ENCODE data around the gene BAHCC1. TPM values are rescaled to one million over a fixed set of nuclear protein-coding genes. Genes with fewer than 3 reads are reported as not detected.

The BAHCC1 gene
- total and polyA plus RNA-seq, 2 donors from 2014 or later: 2.6 to 20.5 TPM

DNA sequence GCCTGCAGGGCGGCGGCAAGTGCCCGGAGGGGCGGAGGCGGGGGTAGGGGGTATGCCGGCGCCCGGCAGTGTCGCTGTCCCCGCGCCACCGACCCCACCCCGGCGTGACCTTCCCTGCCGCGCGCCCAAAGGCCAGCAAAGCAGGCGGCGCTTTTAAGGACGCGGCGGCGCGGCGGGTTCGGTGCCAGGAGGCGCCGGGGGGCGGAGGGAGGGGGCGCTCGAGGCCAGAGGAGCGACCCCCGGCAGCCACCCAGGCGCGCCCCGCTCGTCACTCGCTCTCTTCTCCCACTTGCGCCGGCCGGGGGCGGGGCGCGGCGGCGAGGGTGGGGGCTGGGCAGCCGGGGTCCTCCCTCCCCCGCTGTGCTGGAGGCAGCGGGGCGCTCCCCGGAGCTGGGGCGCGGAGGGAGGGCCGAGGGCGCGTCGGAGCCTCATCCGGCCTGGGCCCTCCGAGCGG is 8.6 kb upstream of the BAHCC1 start:
- FAIRE-seq: no peak
- H3K9ac ChIP-seq (ENCODE audit: low read length in 3 of 3): peak overlapping the region in 1 of 3 donors; percentile 86
- H3K9me3 ChIP-seq (ENCODE audit: control insufficient read depth in 2 of 3, insufficient read depth in 1 of 3, low read length in 3 of 3): no peaks in the 10 kb centered on the region
- TF ChIP-seq, protein P1, sequence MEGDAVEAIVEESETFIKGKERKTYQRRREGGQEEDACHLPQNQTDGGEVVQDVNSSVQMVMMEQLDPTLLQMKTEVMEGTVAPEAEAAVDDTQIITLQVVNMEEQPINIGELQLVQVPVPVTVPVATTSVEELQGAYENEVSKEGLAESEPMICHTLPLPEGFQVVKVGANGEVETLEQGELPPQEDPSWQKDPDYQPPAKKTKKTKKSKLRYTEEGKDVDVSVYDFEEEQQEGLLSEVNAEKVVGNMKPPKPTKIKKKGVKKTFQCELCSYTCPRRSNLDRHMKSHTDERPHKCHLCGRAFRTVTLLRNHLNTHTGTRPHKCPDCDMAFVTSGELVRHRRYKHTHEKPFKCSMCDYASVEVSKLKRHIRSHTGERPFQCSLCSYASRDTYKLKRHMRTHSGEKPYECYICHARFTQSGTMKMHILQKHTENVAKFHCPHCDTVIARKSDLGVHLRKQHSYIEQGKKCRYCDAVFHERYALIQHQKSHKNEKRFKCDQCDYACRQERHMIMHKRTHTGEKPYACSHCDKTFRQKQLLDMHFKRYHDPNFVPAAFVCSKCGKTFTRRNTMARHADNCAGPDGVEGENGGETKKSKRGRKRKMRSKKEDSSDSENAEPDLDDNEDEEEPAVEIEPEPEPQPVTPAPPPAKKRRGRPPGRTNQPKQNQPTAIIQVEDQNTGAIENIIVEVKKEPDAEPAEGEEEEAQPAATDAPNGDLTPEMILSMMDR (IDR thresholded peaks at IDR 0.05; ENCODE audit: borderline replicate concordance, extremely low read depth, insufficient read depth): no peak
- DNase-seq: peak; percentile 80 to 91 (median 82)
- H3K27ac ChIP-seq (ENCODE audit: low read depth in 2 of 2, low read length in 2 of 2): peak overlapping the region; percentile 94 to 97
- H3K27me3 ChIP-seq (ENCODE audit: control insufficient read depth, insufficient read depth, low read length): no peaks in the 10 kb centered on the region
- intact Hi-C loops (cut with DNase I): no loop called here
- peak overlapping the region in 2 of 3 donors; percentile 36 to 69 for H3K4me3 ChIP-seq (ENCODE audit: low read length in 3 of 3)
- H3K4me1 ChIP-seq (ENCODE audit: control insufficient read depth in 2 of 3, insufficient read depth in 2 of 3, low read depth in 1 of 3, low read length in 3 of 3): peaks cover 3 to 36% (median 31%) of the 10 kb centered on the region in 3 donors
- H3K36me3 ChIP-seq (ENCODE audit: control insufficient read depth in 2 of 3, insufficient read depth in 3 of 3, low read length in 3 of 3): no peaks in the 10 kb centered on the region

DNA sequence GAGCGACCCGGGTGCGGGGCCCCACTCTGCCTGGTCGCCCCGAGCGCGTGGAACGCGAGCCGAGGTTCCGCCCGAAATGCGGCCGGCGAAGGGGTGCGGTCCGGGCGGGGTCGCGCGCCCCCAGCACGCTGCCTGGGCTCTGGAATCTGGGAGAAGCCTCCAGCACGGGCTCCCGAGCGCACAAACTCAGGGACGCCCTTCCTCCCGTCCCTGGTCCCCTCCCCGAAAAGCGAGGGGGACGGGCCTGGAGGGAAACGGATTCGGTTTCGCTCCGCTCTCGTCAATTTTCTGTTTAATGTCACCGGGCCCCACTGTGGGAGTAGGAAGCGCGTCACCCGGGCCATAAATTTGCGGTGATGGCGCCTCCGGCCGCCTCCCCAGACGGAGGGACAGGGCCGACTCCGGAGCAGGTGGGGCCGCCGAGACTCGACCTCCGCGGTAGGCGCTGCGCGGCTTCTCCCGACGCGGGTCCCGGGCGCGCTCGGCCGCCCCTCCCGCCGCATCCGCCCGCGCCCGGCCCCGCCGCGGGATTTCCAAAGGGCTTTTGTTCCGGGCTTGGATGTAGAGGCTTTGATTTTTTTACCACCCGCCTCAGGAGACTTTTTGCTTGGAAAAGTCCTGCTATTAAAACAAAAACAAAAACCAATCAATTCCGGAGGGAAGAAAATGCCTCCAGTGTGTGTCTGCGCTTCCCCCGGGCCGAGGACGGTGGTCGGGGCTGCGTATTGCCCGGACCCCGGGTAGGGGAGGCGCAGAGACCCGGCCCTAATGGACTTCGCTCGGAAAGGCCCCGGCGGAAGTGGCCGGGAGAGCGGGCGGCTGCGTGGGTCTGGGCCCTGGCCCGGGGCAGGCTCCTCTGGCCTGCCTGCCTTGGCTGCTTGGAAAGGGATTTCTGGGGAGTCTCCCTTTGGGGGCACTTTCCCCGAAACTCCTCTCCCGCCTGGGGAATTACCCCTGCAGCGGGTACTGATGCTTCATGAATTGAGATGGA is 7.9 kb upstream of the BAHCC1 start:
- Histone ChIP-seq H3K27me3 (ENCODE audit: control insufficient read depth, insufficient read depth, low read length) (no peaks in the 10 kb centered on the region), H3K4me3 (ENCODE audit: low read length in 3 of 3) (peak overlapping the region; percentile 33 to 69 (median 48)), H3K9ac (ENCODE audit: low read length in 3 of 3) (peak overlapping the region in 2 of 3 donors; percentile 49 to 86), H3K36me3 (ENCODE audit: control insufficient read depth in 2 of 3, insufficient read depth in 3 of 3, low read length in 3 of 3) (no peaks in the 10 kb centered on the region), H3K27ac (ENCODE audit: low read depth in 2 of 2, low read length in 2 of 2) (peak overlapping the region; percentile 94 to 97), H3K4me1 (ENCODE audit: control insufficient read depth in 2 of 3, insufficient read depth in 2 of 3, low read depth in 1 of 3, low read length in 3 of 3) (peaks cover 3 to 39% (median 34%) of the 10 kb centered on the region in 3 donors), H3K9me3 (ENCODE audit: control insufficient read depth in 2 of 3, insufficient read depth in 1 of 3, low read length in 3 of 3) (no peaks in the 10 kb centered on the region)
- TF ChIP-seq, protein P1 (IDR thresholded peaks at IDR 0.05; ENCODE audit: borderline replicate concordance, extremely low read depth, insufficient read depth): no peak
- intact Hi-C loops (cut with DNase I): no loop called here
- peak; percentile 91 to 97 (median 96) for DNase-seq
- FAIRE-seq: no peak

DNA sequence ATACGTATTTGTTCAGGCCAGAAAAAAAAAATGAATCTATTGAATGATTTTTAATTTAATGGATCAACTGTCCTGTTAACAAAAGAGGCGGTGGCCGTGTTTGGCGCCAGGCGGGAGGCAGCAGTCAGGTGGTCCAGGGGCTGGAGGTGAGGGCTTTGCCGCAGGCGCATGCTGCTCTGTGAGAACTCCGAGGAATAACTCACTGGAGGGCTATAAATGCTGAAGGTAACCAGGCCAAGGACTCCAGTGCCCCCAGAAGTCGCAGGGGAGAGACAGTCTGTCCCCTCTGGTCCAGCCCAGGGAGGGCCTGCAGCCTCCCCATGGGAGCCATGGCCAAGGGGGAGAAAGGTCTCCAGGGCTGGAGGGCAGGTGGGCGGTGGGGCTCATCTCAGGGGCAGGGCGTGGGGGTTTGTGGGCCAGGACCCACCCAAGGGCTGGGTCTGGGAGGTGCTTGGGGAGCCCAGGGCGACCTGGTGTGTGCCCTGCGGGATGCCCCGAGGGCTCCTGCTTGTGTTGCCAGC is 7.1 kb upstream of the BAHCC1 start:
- intact Hi-C loops (cut with DNase I): no loop called here
- peak overlapping the region in 1 of 3 donors; percentile 69 for H3K4me3 ChIP-seq (ENCODE audit: low read length in 3 of 3)
- no peaks in the 10 kb centered on the region for H3K9me3 ChIP-seq (ENCODE audit: control insufficient read depth in 2 of 3, insufficient read depth in 1 of 3, low read length in 3 of 3)
- DNase-seq: peak in 3 of 5 donors; percentile 53 to 74 (median 63)
- peak overlapping the region; percentile 94 to 97 for H3K27ac ChIP-seq (ENCODE audit: low read depth in 2 of 2, low read length in 2 of 2)
- H3K27me3 ChIP-seq (ENCODE audit: control insufficient read depth, insufficient read depth, low read length): no peaks in the 10 kb centered on the region
- H3K36me3 ChIP-seq (ENCODE audit: control insufficient read depth in 2 of 3, insufficient read depth in 3 of 3, low read length in 3 of 3): no peaks in the 10 kb centered on the region
- TF ChIP-seq, protein P1 (IDR thresholded peaks at IDR 0.05; ENCODE audit: borderline replicate concordance, extremely low read depth, insufficient read depth): no peak
- peaks cover 3 to 39% (median 36%) of the 10 kb centered on the region in 3 donors for H3K4me1 ChIP-seq (ENCODE audit: control insufficient read depth in 2 of 3, insufficient read depth in 2 of 3, low read depth in 1 of 3, low read length in 3 of 3)
- H3K9ac ChIP-seq (ENCODE audit: low read length in 3 of 3): peak overlapping the region in 2 of 3 donors; percentile 39 to 86
- no peak for FAIRE-seq
